OCI-LY7 (cell line): ENCODE data around the gene MALRD1. TPM values are rescaled to one million over a fixed set of nuclear protein-coding genes. Genes with fewer than 3 reads are reported as not detected.
"Not testable (repeated sequence)": the region's sequence is repeated elsewhere in the genome, so short reads cannot be mapped to it uniquely, and the experiment has no call there.

ENCODE experiments used
- BruUV-seq: library from RNA; stranded (reverse); fragments of 400-500 nt; replicated peaks from 2 replicates; lab custom pipeline; 2021; lab: Mats Ljungman, UMichigan
- CTCF ChIA-PET: fragments of 300-600 bp; sonication (Branson Sonifier 250); formaldehyde crosslinking; loops from one replicate; lab custom pipeline; 2022; ENCODE audit warnings: antibody characterized with exemption; ENCODE audit not compliant: unreplicated experiment; lab: Charles Lee
- POLR2A ChIA-PET: fragments of 300-600 bp; sonication (Branson Sonifier 250); formaldehyde crosslinking; loops from one replicate; lab custom pipeline; 2022; ENCODE audit warnings: antibody characterized with exemption; lab: Charles Lee
- DNase-seq: peaks from one replicate; pipeline ENCODE4 v3.0.0-alpha.2; 2015; ENCODE audit warnings: low spot score
- H2AFZ ChIP-seq: fragments of 200-600 bp; sonication (generic), shearing (Covaris generic); 2 replicates; pipeline ENCODE4 v1.6.1; 2014; ENCODE audit warnings: mild to moderate bottlenecking, antibody characterized with exemption, low read length, moderate library complexity
- H3K27ac ChIP-seq: fragments of 200-600 bp; sonication (generic); 2 replicates; pipeline ENCODE4 v1.5.1; 2014; ENCODE audit warnings: mixed run types, low read depth, mild to moderate bottlenecking, moderate library complexity, low read length, inconsistent platforms; ENCODE audit not compliant: poor library complexity, severe bottlenecking
- H3K36me3 ChIP-seq: fragments of 200-600 bp; sonication (generic); 2 replicates; pipeline ENCODE4 v1.6.1; 2014; ENCODE audit warnings: mild to moderate bottlenecking, antibody characterized with exemption, low read length, moderate library complexity, mixed read lengths; ENCODE audit not compliant: insufficient read depth
- H3K4me1 ChIP-seq: fragments of 200-600 bp; sonication (generic); 2 replicates; pipeline ENCODE4 v1.5.1; 2014; ENCODE audit warnings: mild to moderate bottlenecking, low read length; ENCODE audit not compliant: insufficient read depth, poor library complexity, severe bottlenecking
- H3K4me2 ChIP-seq: fragments of 200-600 bp; sonication (generic); 2 replicates; pipeline ENCODE4 v1.6.1; 2014; ENCODE audit warnings: mild to moderate bottlenecking, low read length
- H3K4me3 ChIP-seq: fragments of 200-600 bp; sonication (generic); 2 replicates; pipeline ENCODE4 v1.5.1; 2014; ENCODE audit warnings: mild to moderate bottlenecking, low read depth, low read length; ENCODE audit not compliant: poor library complexity, severe bottlenecking
- H3K79me2 ChIP-seq: fragments of 200-600 bp; sonication (generic); 2 replicates; pipeline ENCODE4 v1.6.1; 2016; ENCODE audit warnings: low read depth, mild to moderate bottlenecking, low read length, moderate library complexity, mixed read lengths; ENCODE audit not compliant: insufficient read depth
- H3K9me2 ChIP-seq: fragments of 200-600 bp; sonication (generic); 2 replicates; pipeline ENCODE4 v1.6.1; 2016; ENCODE audit warnings: mild to moderate bottlenecking, low read length, mixed read lengths; ENCODE audit not compliant: insufficient read depth
- H3K9me3 ChIP-seq: fragments of 200-600 bp; sonication (generic); 2 replicates; pipeline ENCODE4 v1.6.1; 2014; ENCODE audit warnings: mild to moderate bottlenecking, mixed run types, low read length, mixed read lengths
- H4K20me1 ChIP-seq: fragments of 200-600 bp; sonication (generic); 2 replicates; pipeline ENCODE4 v1.6.1; 2014; ENCODE audit warnings: mild to moderate bottlenecking, antibody characterized with exemption, low read length, moderate library complexity, mixed read lengths; ENCODE audit not compliant: insufficient read depth
- CTCF ChIP-seq: fragments of 200-600 bp; sonication (generic); conservative IDR thresholded peaks from 2 replicates; pipeline ENCODE4 v1.5.1; 2014; ENCODE audit warnings: mild to moderate bottlenecking, antibody characterized with exemption, low read length, moderate library complexity, mixed read lengths
- EZH2phosphoT487 ChIP-seq: fragments of 200-600 bp; sonication (generic); IDR thresholded peaks from 2 replicates; pipeline ENCODE4 v1.6.1; 2018; ENCODE audit warnings: low read depth, borderline replicate concordance, mild to moderate bottlenecking, mixed run types, antibody characterized with exemption, low read length, moderate library complexity, mixed read lengths
- intact Hi-C: fragments of 100-400 bp; cut with micrococcal nuclease; formaldehyde crosslinking; loops from one replicate; pipeline ENCODE4 v1.10.0; 2022; ENCODE audit not compliant: unreplicated experiment
- total RNA-seq, 2 experiments: library from RNA; depleted of rRNA in 1 of 2; stranded (reverse); fragments of >200 nt in 1 of 2; shearing (Covaris generic) in 1 of 2; gene quantifications; 2 replicates each; pipeline ENCODE4 v1.2.3, GENCODE V29; 2014 to 2022

The MALRD1 gene
- total RNA-seq, 2 experiments from 2014 or later = not detected

GRCh38 chr10:19767876-19768275, 719.3 kb downstream of the MALRD1 start:
- no peak for DNase-seq
- Histone ChIP-seq H3K27ac (no peak overlapping the region), H3K9me3 (no peaks in the 10 kb centered on the region), H3K79me2 (no peaks in the 10 kb centered on the region), H3K4me3 (no peak overlapping the region), H4K20me1 (no peaks in the 10 kb centered on the region), H3K36me3 (no peaks in the 10 kb centered on the region), H3K4me2 (no peak overlapping the region), H2AFZ (no peak overlapping the region), H3K9me2 (no peaks in the 10 kb centered on the region), H3K4me1 (no peaks in the 10 kb centered on the region)
- ChIA-PET CTCF (no interaction called here), POLR2A (no interaction called here)
- no peak for TF ChIP-seq EZH2phosphoT487
- TF ChIP-seq CTCF = no peak
- intact Hi-C loops = no loop called here
- BruUV-seq = no TSS peak

GRCh38 chr10:19769826-19770225, 721.2 kb downstream of the MALRD1 start:
- H3K9me2 ChIP-seq, BruUV-seq, H3K4me3 ChIP-seq, CTCF ChIA-PET, DNase-seq, H4K20me1 ChIP-seq, H3K27ac ChIP-seq, H3K36me3 ChIP-seq, H3K4me2 ChIP-seq, intact Hi-C loops, H3K4me1 ChIP-seq, H3K9me3 ChIP-seq, H2AFZ ChIP-seq, H3K79me2 ChIP-seq: not testable (repeated sequence)
- POLR2A ChIA-PET = interaction anchor here (0.8 kb wide), 1 partner anchor 415 kb away, joined by 3 read pairs; no protein-coding TSS in a partner anchor

- Histone ChIP-seq H3K4me2 (no peak overlapping the region), H2AFZ (no peak overlapping the region), H4K20me1 (no peaks in the 10 kb centered on the region), H3K79me2 (no peaks in the 10 kb centered on the region), H3K9me3 (no peaks in the 10 kb centered on the region), H3K4me1 (no peaks in the 10 kb centered on the region), H3K27ac (no peak overlapping the region), H3K9me2 (no peaks in the 10 kb centered on the region), H3K36me3 (no peaks in the 10 kb centered on the region), H3K4me3 (no peak overlapping the region)
- CTCF ChIA-PET = no interaction called here
- BruUV-seq = no TSS peak
- TF ChIP-seq EZH2phosphoT487 = no peak
- TF ChIP-seq CTCF = no peak
- intact Hi-C loops = no loop called here
- no peak for DNase-seq
- POLR2A ChIA-PET = interaction anchor here (0.5 kb wide), 1 partner anchor 127 kb away, joined by 3 read pairs; no protein-coding TSS in a partner anchor
Observed at GRCh38 chr10:19772972-19773371, 724.4 kb downstream of the MALRD1 start.
